Activated effector memory CD4-positive, alpha-beta T cell treated with Interleukin-2 at 50 U/mL for 16 hours (primary cell): ENCODE results near the gene CUL2.
A peak's percentile ranks its signal among the peaks of the same experiment; 100 is the strongest.
"Not testable (repeated sequence)": the region's sequence is repeated elsewhere in the genome, so short reads cannot be mapped to it uniquely, and the experiment has no call there.

ENCODE experiments used
- DNase-seq: peaks from one replicate; pipeline ENCODE4 v3.0.0-alpha.2; 2020

CUL2 gene

DNA sequence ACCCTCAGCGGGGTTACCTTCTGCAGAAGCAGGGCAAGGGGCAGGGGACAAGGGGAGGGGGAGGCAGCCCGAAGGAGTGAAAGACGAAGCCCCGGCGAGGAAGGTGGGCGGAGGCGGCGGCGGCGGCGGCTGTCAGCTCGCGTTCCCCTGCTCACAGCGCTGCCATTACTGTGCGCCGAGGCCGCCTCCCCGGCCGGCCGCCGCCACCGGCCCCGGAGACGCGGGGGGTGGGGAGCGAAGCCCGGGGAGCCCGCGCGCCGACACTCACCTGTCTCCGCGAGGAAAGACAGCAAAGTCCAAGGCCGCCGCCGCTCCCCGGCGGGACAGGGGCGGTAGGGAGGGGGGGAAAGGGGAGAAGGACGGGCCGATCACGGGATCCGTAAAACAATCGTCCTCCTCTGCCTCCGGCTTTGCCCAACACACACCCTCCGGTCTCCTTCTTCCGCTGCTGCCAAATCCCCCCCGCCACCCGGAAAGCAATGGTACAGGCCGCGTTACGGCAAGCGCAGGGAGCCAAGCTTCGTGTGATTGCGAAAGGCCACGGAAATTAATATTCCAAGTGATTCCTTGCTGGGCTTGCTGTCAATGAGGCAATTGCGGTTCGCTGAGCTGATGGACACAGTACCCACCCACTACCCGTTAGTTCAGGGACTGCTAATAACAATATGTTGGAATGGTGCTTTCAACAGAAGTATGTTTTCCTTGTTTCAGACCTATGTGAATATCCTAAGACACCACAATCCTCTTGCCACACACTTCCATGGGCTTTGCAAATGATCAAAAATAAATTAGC lies at the start of gene CUL2:
Gene CUL2 (minus strand): TSS at position 180 of the 793 bp plus-strand sequence. CDS start 19,024 bp downstream, outside the sequence.
- peak; percentile 91 for DNase-seq

DNA sequence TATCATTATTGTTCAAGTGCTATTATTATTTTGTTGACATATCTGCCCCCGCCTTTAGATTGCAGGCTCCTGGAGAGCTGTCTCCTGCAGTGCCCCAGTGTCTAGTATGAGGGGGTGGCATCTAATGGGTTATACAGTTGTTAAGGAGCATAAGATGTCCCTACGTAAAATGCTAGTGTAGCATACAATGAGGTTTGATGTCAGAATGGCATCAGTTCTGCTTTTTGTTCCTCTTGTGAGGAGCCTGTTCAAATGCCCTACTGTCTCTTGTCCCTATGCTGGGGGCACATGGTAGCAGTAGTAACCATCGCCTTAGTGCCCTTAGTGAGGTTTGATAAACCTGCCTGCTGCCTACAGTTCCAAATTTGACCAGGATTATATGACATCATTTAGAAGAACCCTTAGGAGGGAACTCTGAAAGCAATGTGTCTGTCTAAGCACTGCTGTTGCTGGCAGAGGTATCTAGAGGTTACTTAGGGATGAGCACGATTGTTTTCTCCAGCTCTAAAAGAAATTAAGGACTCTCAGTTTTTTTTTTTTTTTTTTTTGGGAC lies 46.2 kb upstream of the CUL2 start:
- DNase-seq: no peak

DNA sequence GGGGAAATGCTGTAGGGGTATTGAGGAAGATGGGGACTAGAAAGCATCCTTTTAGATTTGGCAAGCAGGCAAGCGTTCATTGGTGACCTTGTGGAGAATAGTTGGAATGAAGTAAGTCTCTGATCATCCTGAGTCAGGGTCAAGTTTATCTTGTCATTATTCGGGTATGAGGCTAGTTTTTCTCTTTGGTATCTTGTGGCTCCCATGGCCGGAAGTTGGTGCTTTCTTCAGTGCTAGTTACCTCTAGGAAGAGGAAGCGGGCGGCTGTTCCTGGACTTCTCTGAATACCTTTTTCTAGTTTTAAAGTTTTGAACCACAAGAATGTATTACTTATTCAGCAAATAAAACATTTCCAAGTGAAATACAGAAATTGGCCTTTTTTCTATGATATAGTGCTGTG lies 45.7 kb upstream of the CUL2 start:
- peak; percentile 15 for DNase-seq

DNA sequence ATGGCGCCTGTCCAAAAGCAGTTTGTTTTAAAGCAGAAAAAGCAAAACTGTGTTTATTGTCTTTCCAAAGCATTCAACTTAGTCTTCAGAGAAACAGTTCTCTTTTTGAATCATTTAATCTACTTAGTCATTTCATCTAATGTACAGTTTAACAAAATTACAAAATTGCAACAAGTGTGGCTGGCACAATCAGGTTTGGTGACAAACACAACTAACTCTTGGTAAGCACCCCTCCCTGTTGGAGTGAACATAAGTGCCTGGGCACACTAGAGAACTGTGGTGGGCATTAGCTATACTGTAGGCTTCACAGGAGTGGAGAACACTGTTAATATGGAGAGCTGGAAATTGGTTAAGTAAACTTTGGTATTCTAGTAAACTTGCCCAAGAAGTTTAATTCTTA lies 43.4 kb upstream of the CUL2 start:
- DNase-seq: no peak

DNA sequence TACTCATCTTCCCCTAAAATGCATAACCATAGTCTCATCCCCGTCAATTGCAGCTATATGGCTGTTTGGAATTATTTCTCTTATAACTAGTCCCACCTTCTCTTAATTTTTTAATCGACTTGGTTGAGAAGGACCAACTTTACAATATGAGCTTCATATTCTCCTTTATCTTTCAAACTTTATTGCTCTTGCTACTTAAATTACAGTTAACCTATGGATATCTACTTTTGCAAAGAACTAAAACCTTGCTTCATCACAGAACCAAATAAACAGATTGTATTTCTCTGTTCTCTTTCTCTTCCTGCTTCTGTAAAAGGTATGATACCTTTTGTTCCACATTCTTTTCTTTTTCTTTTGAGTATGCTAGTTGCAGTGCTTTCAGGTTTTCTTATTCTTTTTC lies 42.6 kb upstream of the CUL2 start:
- no peak for DNase-seq

DNA sequence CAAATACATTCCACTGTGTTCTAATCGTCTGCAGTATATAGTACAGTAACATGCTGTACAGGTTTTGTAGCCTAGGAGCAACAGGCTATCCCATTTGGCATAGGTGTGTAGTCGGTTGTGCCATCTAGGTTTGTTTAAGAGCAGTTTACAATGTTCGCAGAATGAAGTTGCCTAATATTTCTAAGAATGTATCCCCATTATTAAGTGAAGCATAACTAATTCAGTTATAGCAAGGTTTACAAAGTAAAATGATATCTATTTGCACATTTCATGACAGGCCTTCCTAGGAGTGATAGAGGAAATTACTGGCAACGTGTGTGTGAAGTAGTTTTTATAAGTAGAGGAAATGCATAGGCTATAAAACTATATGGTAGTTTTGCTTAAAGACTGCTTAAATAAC lies 40.5 kb upstream of the CUL2 start:
- no peak for DNase-seq

DNA sequence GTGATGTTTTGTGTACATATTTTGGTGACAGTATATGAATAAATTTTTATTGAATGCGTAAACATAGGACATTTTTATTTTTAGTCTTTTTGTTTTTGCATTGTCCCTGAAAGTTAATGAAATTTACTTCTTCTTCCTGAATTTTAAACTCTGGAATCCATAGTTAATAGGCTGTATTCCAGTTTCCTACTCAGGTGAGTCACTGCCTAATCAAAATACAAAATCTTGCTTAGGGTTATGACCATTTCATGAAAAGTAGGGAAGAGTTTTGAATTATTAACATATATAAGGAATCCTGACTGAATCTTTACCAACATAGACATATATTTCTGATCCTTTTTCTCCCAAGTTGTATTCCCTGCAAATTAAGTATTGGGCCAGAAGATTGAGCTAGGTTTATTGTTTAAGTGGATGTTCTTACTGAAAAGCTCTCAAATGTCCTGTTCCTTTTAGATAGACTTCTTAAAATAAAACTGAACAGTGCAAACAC lies 39.1 kb upstream of the CUL2 start:
- DNase-seq: no peak

DNA sequence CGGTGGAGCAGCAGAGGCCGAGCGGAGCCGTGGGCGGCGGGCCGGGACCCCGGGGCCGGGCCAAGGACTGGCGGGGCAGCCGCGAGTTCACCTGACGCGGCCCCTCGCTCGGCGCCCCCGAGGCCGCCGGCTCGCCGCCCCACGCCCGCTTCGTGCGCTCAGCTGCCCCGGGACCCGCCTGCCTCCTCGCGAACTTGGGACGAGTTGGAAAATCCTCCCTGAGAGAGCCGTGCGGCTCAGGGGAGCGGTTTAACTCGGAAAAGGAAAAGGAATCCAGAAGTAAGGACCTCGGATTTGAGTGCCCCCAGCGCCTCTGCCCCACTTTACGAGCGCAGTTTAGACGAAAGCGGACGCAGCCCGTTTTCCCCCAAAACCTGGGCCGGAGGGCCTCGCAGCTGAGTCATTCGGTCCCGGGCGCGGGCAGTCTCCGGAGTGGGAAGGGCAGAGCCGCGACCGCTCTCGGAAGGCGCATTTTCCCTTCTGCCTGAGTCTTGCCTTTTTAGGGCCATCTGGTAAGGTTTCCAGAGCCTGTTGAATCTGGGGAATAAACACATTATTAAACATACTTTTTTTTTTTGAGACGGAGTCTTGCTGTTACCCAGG lies 37.2 kb upstream of the CUL2 start:
- DNase-seq: peak; percentile 48

DNA sequence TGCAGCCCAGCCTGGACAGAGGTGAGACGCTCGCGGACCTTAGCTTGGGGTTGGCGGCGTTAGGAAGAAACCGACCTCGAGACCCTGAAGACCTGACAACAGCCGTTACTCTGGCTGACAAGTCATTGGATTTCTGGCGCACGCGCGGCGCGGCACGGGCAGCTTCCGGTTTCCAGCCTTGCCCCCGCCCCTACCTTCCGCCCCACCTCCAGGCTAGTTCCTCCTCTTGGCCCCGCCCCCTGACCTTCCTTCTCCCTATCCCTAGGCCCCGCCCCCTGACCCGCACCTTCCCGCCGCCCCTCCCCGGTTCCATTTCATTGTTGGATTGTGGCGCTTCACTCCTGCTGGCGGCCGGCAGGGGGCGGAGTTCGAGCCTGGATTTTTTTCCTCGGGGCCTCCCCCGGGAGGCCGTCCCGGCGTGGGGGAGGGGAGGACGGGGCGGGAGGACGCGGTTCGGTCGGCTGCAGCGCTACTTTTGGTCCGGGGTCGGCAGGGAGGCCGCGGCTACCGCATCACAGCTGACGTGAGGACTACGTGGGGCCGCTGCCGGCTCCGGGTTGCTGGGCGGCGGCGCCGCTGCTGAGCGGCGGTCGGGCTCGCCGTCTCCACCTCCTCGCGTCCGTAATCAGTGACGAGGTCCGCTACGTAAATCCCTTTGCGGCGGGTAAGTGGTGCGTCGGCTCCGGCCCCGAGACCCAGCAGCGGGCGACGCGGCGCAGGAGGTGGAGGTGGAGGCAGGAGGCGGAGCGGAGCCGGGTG lies 36.6 kb upstream of the CUL2 start, which contains the start of gene CREM:
Gene CREM (plus strand): TSS at position 317 of the 759 bp plus-strand sequence. CDS start 10,990 bp downstream, outside the sequence.
- DNase-seq: peak; percentile 97

DNA sequence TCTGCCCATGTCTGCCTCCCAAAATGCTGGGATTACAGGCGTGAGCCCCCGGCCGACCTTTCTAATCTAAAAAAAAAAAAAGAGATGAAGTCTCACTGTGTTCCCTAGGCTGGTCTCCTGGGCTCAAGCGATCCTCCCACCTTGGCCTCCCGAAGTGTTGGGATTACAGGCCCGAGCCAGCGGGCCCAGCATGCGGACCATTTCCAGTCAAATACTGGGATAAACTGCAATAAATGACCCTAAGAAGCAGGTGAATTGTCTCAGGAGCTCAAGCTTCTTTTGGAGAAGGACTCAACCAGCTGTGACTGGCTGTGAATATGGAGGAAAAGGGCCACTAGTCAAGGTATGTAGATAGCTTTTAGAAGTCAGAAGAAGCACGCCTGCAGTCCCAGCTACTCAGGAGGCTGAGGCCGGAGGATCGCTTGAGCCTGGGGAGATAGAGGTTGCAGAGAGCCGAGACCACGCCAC lies 36.0 kb upstream of the CUL2 start:
- DNase-seq: no peak

DNA sequence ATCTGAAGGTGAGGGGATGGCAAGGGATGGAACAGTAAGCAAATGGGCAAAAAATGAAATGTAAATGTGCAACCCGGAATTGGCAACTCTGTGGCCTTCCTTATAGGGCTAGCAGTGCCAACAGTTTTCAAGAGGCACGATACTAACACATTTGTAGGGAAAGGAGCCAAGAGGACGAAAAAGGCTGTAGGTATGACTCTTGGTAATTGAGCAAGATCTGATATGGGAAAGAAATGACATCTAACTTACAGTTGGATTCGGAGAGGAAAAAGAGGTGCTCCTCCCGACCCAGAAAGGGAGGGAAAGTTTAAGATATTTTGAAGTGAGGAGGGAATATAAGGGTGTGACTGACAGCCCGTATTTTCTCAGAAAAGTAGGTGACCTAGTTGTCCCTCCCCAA lies 34.4 kb upstream of the CUL2 start:
- no peak for DNase-seq

DNA sequence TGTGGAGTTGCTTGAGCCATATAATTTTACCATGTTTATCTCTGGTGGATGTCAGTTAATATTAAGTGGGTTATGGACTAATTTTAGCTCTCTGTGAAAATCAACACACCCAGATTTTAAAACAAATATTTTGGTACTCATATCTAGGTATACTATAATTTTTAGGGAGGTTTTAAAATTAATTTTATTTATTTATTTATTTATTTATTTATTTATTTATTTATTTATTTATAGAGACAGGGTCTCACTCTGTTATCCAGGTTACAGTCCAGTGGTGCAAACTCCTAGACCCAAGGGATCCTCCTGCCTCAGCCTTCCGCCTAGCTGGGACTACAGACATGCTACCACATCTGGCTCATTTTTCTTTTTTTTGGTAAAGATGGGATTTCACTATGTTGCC lies 29.2 kb upstream of the CUL2 start:
- DNase-seq: no peak

DNA sequence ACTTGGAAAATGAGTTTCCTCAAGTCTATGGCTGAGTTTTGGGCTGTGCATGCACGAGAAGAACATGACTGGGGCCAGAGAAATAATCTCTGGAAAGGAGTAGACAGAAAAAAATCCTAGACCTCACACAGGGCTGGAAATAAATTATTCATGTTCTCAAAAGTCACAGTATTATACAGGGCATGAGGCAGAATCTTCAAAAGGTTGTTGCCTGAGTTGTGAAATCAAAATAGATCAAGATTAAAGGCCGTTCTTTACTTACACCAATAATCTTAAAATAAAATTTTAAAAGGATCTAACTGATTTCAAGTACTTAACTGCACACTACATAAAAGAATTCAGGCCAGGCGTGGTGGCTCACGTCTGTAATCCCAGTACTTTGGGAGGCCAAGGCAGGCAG lies 22.4 kb upstream of the CUL2 start:
- no peak for DNase-seq

DNA sequence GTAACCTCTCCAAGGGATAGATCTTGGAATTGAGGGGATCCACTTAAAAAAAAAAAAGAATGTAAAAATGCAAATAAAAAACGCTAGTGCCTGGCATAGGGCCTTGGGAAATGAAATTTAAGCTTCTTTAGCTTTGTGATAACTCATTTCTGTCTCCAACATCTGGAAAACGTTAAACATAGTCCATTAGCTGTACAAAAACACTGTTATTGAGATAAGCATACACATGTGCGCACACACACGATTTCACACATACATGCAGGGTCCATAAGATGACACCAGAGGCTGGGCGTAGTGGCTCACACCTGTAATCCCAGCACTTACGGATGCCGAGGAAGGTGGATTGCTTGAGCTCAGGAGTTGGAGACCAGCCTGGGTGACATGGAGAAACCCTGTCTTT lies 13.7 kb upstream of the CUL2 start:
- DNase-seq: no peak

DNA sequence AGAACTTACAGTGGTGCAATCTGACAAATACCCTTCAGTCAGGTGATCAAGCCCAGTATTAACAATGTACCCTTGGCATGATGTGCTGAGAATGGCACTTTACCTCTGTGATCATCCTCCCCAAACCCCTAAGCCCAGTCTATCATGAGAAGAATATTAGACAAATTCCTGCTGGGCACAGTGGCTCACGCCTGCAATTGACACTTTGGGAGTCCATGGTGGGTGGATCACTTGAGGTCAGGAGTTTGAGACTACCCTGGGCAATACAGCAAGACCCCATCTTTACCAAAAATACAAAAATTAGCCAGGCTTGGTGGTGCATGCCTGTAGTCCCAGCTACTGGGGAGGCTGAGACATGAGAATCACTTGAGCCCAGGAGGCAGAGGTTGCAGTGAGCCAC lies 7.4 kb upstream of the CUL2 start:
- DNase-seq: no peak

DNA sequence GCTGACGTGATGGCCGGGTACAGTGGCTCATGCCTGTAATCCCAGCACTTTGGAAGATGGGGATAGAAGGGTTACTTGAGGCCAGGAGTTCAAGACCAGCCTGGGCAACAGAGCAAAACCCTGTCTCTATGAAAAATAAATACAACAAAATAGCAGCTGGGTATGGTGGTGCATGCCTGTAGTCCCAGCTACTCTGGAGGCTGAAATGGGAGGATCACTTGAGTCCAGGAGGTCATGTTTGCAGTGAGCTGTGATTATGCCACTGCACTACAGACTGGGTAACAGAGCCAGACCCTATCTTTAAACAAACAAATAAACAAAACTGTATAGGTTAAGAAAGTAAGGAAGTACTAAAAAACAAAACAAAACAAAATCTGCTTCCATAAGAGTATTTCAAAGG lies 6.2 kb upstream of the CUL2 start:
- DNase-seq: no peak

DNA sequence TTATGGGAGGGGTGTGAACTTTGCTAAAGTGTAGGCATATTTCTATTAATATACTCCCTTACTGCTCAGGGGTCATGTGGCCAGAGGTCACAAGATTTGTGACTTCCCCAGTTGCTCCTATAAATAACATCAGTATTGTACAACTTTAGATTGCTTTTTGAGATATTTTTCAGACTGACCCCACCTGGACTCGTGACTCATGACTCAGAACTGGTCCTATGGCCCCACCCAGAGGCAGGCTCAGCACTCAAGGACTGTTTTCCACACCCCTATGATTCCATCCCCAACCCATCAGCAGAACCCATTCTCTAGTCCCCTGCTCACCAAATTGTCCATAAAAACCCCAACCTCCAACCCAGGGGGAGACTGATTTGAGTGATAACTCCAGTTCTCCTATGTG lies 2.7 kb upstream of the CUL2 start:
- no peak for DNase-seq

DNA sequence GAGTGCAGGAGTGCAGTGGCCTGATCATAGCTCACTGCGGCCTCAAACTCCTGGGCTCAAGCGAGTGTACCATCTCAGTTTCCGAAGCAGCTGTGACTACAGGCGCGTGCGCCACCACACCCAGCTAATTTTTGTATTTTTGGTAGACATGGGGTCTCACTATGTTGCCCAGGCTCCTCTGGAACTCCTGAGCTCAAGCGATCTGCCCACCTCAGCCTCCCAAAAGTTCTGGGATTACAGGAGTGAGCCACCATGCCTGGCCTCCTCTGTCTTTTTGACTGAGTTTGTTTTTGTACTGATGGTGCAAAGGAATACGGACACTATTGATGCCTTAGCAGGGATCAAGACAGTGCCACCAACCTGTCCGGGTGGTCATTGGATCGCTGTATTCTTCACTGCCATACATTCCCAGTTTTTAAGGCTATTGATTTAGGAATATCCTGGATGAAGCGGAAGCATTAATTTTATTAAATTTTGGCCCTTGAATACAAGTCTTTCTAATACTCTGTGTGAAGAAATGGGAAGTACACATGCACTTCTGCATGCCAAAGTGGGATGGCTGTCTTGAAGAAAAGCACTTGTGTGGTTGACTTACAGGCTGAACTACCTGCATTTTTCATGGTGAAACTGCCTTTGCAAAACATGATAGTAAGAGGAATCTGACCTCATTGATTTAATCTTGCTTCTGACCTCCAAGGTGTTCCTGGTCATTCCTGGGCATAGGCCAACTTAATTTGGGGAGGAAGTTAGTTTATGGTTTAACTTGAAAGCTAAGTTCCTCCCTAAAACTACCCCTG lies 2.1 kb upstream of the CUL2 start:
- no peak for DNase-seq

DNA sequence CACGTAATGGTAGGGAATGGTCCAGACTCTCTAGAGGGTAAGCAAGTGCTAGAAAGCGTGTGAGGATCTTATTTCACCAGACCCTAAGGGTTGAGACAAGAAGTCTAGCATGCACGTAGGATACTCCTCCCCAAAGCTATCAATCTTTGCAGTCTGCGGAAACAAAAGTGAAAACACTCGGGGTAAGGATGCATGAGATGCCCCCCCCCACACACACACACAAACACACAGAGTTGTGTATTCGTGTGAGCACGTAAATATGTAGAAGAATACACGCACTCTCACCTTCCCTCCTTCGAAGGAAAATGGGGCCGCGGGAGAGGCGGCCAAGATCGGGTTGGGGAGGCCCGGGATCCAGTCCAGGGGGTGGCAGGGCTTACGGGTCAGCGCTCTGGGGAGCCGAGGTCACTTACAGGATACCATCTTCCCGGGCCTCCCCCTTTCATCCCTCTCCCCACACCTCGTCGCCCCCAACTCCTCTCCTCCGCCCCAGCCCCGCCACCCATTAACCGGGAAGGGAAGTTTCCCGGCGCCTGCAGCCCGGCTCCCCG lies 455 bp downstream of the CUL2 start:
- DNase-seq: peak; percentile 0

DNA sequence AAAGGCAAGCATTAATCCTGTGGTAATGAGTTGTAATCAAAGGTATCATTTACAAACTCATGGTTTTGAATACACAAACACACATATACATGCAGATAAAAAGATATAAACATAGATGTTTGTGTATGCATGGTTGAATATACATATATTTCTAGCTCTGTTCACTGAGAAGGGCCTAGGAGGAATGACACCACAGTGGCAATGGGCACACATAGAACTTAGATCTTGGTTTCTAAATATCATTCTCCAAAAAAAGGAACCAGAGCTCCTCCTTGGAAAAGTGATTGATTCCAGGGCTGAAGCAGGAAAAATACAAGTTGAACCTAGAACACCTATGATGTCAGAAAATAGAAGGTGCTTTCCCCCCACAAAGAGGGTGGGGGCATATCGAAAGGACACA lies 6.9 kb downstream of the CUL2 start:
- DNase-seq: no peak

DNA sequence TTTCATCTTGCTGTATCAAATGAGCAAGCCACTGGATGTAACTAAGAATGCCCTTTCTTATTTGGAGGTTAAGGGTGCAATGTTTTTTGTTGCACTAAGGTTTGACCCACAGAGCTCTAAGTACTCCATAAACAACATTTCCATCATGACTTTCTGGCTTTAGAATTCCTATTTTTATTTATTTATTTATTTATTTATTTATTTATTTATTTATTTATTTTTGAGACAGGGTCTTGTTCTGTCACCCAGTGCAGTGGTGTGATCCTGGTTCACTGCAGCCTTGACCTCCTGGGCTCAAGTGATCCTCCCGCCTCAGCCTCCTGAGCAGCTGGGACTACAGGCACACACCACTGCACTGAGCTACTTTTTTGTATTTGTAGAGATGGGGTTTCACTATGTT lies 9.9 kb downstream of the CUL2 start:
- DNase-seq: not testable (repeated sequence)

DNA sequence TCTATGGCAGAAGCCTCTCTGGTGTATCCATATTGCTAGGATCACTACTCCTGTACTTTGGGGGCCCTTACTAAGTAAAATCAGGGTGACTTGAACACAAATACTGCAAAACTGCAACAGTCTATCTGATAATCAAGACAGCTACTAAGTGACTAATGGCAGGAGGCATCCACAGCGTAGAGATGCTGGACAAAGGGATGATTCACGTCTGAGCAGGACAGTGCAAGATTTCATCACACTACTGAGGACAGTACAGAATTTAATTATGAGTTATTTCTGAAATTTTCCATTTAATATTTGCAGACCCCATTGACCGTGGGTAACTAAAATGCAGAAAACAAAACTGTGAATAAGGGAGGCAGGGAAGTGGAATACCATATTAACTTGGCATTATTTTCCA lies 10.4 kb downstream of the CUL2 start:
- no peak for DNase-seq
